ENCODE results near the gene ZFAND5.

GRCh38 chr9:72334658-72335337 lies 30.2 kb downstream of the ZFAND5 start:
- TF ChIP-seq CTCF (IDR thresholded peaks at IDR 0.05) (no peak), POLR2AphosphoS5 (IDR thresholded peaks at IDR 0.05) (no peak), POLR2A (IDR thresholded peaks at IDR 0.05) (no peak)
